Sciatic nerve (tissue), 2 donors: ENCODE measurements around the gene CAPZA1. TPM values are rescaled to one million over a fixed set of nuclear protein-coding genes. Genes with fewer than 3 reads are reported as not detected.

Experiments
- ATAC-seq: fragments of 200-7000 bp; cut with Tn5 transposase; one replicate; pipeline ENCODE4 v1.9.1; 2020; ENCODE audit warnings: mild to moderate bottlenecking, moderate library complexity
- DNase-seq: peaks from one replicate; pipeline ENCODE4 v3.0.0-alpha.2; 2020; ENCODE audit warnings: low spot score
- intact Hi-C: fragments of 100-400 bp; cut with DNase I; formaldehyde crosslinking; loops from one replicate; pipeline ENCODE4 v1.14.2; 2022
- total RNA-seq: library from RNA; stranded (reverse); fragmentation: NEBNext Ultra II Directional; extraction: Animal tissue kit (Norgen Biotek cat#: 25700); gene quantifications from one replicate; pipeline ENCODE4 v1.2.1, GENCODE V29; 2021
- donor health status: DM: no; HTN: no; CAD: no.
- donor health status: DM: no; HTN: no; CAD: no.

Gene CAPZA1
- total RNA-seq, 1 donor from 2014 or later, result 108 TPM

- ATAC-seq (no peak), DNase-seq (no peak)
- intact Hi-C loops, result loop anchor here (5.0 to 10.0 kb wide), 2 partner anchors 91 to 323 kb away; partner anchors contain the start of genes CAPZA1 and ST7L
Observed at GRCh38 chr1:112708002-112708448, 88.4 kb downstream of the CAPZA1 start.

GRCh38 chr1:112708489-112708888 lies 88.9 kb downstream of the CAPZA1 start:
- ATAC-seq, result no peak
- intact Hi-C loops, result loop anchor here (5.0 to 10.0 kb wide), 2 partner anchors 91 to 324 kb away; partner anchors contain the start of genes CAPZA1 and ST7L
- no peak for DNase-seq

GRCh38 chr1:112710159-112710558 lies 90.5 kb downstream of the CAPZA1 start:
- DNase-seq, result no peak
- intact Hi-C loops, result loop anchor here (10.0 kb wide), 1 partner anchor 205 kb away; the partner anchor contains the start of gene WNT2B

GRCh38 chr1:112710586-112710985 lies 91.0 kb downstream of the CAPZA1 start:
- ATAC-seq (no peak), DNase-seq (no peak)
- intact Hi-C loops, result loop anchor here (10.0 kb wide), 1 partner anchor 206 kb away; the partner anchor contains the start of gene WNT2B

More at GRCh38 chr1:112710159-112710558, 90.5 kb downstream of the CAPZA1 start:
- no peak for ATAC-seq

GRCh38 chr1:112711041-112711440 lies 91.4 kb downstream of the CAPZA1 start:
- ATAC-seq (no peak), DNase-seq (no peak)

GRCh38 chr1:112711670-112712069 lies 92.0 kb downstream of the CAPZA1 start:
- DNase-seq, result no peak
- ATAC-seq, result no peak
- intact Hi-C loops, result loop anchor here (10.0 kb wide), 1 partner anchor 207 kb away; the partner anchor contains the start of gene WNT2B

More at GRCh38 chr1:112711041-112711440, 91.4 kb downstream of the CAPZA1 start:
- intact Hi-C loops, result loop anchor here (10.0 kb wide), 1 partner anchor 206 kb away; the partner anchor contains the start of gene WNT2B

GRCh38 chr1:112712191-112712590 lies 92.6 kb downstream of the CAPZA1 start:
- no peak for ATAC-seq
- DNase-seq, result no peak
- intact Hi-C loops, result loop anchor here (10.0 kb wide), 1 partner anchor 207 kb away; the partner anchor contains the start of gene WNT2B

- DNase-seq (no peak), ATAC-seq (no peak)
- intact Hi-C loops, result loop anchor here (10.0 kb wide), 1 partner anchor 208 kb away; the partner anchor contains the start of gene WNT2B
Observed at GRCh38 chr1:112712701-112713128, 93.1 kb downstream of the CAPZA1 start.

GRCh38 chr1:112713466-112714312 lies 94.1 kb downstream of the CAPZA1 start:
- DNase-seq (no peak), ATAC-seq (no peak)
- intact Hi-C loops, result loop anchor here (10.0 kb wide), 1 partner anchor 209 kb away; the partner anchor contains the start of gene WNT2B

GRCh38 chr1:112714313-112715263 lies 95.0 kb downstream of the CAPZA1 start:
- ATAC-seq (peak; percentile 7), DNase-seq (peak; percentile 81)
- intact Hi-C loops, result loop anchor here (10.0 kb wide), 1 partner anchor 210 kb away; the partner anchor contains the start of gene WNT2B

GRCh38 chr1:112715264-112716053 lies 95.8 kb downstream of the CAPZA1 start, which contains the start of gene PPM1J:
PPM1J (minus strand) TSS chr1:112715332; CDS start chr1:112715301, 31 bp downstream.
- DNase-seq, result peak; percentile 100

GRCh38 chr1:112716133-112716720 lies 96.6 kb downstream of the CAPZA1 start:
- intact Hi-C loops, result loop anchor here (10.0 kb wide), 1 partner anchor 211 kb away; the partner anchor contains the start of gene WNT2B
- ATAC-seq, result peak; percentile 89
- DNase-seq, result peak; percentile 93

More at GRCh38 chr1:112715264-112716053, 95.8 kb downstream of the CAPZA1 start, which contains the start of gene PPM1J:
- intact Hi-C loops, result loop anchor here (10.0 kb wide), 1 partner anchor 211 kb away; the partner anchor contains the start of gene WNT2B
- peak; percentile 94 for ATAC-seq

- intact Hi-C loops, result loop anchor here (10.0 kb wide), 1 partner anchor 213 kb away; the partner anchor contains the start of gene WNT2B
- ATAC-seq (no peak), DNase-seq (no peak)
Observed at GRCh38 chr1:112717263-112717873, 97.7 kb downstream of the CAPZA1 start.

GRCh38 chr1:112718691-112719418 lies 99.2 kb downstream of the CAPZA1 start:
- no peak for ATAC-seq
- intact Hi-C loops, result loop anchor here (10.0 kb wide), 1 partner anchor 214 kb away; the partner anchor contains the start of gene WNT2B
- DNase-seq, result peak; percentile 90

GRCh38 chr1:112719706-112720105 lies 100.1 kb downstream of the CAPZA1 start:
- ATAC-seq (no peak), DNase-seq (no peak)
- intact Hi-C loops, result loop anchor here (5.0 to 10.0 kb wide), 3 partner anchors 88 to 325 kb away; partner anchors contain the start of gene WNT2B

GRCh38 chr1:112720800-112721199 lies 101.2 kb downstream of the CAPZA1 start:
- intact Hi-C loops, result loop anchor here (5.0 to 10.0 kb wide), 2 partner anchors 87 to 324 kb away; no protein-coding TSS in a partner anchor
- ATAC-seq, result no peak

More at GRCh38 chr1:112720800-112721199, 101.2 kb downstream of the CAPZA1 start:
- DNase-seq, result no peak
